ENCODE data around the gene ACSM3.

DNA sequence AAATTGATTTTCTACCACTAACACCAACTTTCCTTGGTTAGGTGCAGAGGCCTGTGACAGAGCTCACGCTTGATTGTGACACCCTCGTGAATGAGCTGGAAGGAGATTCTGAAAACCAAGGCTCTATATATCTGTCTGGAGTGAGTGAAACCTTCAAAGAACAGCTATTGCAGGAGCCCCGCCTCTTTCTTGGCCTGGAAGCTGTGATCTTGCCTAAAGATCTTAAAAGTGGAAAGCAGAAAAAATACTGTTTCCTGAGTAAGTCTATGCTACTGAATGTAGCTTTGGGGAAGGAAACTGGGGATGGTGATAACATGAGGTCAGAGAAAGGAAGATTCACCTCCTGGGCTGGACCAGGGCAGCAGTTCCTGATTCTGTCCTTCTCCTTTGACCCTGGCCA lies 80.8 kb downstream of the ACSM3 start:
- TF ChIP-seq POLR2AphosphoS5 (IDR thresholded peaks at IDR 0.05; ENCODE audit: insufficient read depth, low read depth, low read length) (no peak), MYC (IDR thresholded peaks at IDR 0.05; ENCODE audit: low read depth, low read length) (no peak), POLR2A (IDR thresholded peaks at IDR 0.05; ENCODE audit: low read depth, low read length) (no peak), EZH2 (IDR thresholded peaks at IDR 0.05; ENCODE audit: borderline replicate concordance, low read depth, low read length, severe bottlenecking) (no peak), JUN (IDR thresholded peaks at IDR 0.05; ENCODE audit: borderline replicate concordance, insufficient read depth, insufficient read length, low read depth) (no peak), FOS (IDR thresholded peaks at IDR 0.05; ENCODE audit: borderline replicate concordance, insufficient read depth, low read length) (no peak), GATA2 (IDR thresholded peaks at IDR 0.05; ENCODE audit: insufficient read depth, insufficient read length, low read depth, low read length) (no peak)
- TF ChIP-seq, protein P1, sequence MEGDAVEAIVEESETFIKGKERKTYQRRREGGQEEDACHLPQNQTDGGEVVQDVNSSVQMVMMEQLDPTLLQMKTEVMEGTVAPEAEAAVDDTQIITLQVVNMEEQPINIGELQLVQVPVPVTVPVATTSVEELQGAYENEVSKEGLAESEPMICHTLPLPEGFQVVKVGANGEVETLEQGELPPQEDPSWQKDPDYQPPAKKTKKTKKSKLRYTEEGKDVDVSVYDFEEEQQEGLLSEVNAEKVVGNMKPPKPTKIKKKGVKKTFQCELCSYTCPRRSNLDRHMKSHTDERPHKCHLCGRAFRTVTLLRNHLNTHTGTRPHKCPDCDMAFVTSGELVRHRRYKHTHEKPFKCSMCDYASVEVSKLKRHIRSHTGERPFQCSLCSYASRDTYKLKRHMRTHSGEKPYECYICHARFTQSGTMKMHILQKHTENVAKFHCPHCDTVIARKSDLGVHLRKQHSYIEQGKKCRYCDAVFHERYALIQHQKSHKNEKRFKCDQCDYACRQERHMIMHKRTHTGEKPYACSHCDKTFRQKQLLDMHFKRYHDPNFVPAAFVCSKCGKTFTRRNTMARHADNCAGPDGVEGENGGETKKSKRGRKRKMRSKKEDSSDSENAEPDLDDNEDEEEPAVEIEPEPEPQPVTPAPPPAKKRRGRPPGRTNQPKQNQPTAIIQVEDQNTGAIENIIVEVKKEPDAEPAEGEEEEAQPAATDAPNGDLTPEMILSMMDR (IDR thresholded peaks at IDR 0.05; ENCODE audit: extremely low read depth in 1 of 2, insufficient read depth in 1 of 2, low read depth in 1 of 2, low read length in 2 of 2), result no peak
- TF ChIP-seq, protein P2, sequence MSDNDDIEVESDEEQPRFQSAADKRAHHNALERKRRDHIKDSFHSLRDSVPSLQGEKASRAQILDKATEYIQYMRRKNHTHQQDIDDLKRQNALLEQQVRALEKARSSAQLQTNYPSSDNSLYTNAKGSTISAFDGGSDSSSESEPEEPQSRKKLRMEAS (IDR thresholded peaks at IDR 0.05; ENCODE audit: insufficient read depth, insufficient read length), result no peak

All from endothelial cell of umbilical vein (primary cell).